ENCODE data around the gene GARNL3.
A peak's percentile ranks its signal among the peaks of the same experiment; 100 is the strongest.

GARNL3 gene

DNA sequence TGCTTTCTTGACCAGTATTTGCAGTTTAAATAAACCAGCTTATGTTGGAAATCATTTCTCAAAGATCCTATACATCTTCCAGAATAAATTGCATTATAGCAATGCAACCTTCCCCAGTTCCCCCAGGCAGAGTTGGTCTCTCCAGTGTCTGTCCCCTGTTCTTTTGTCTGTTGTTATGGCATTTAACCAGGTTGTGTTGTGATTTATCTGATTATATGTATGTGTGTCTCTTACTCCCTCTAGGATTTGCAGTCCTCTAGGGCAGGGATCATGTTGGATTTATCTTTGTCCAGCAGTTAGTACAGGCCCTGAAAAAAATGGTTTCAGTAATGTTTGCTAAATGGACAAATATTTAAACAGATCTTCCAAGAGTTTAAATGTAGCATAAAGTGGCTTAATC is 17.3 kb downstream of the GARNL3 start:
- H3K4me1 Mint-ChIP-seq, result no peaks in the 10 kb centered on the region
- H3K36me3 Mint-ChIP-seq, result no peaks in the 10 kb centered on the region
- no peak overlapping the region for H3K4me3 Mint-ChIP-seq
- H3K9me3 Mint-ChIP-seq, result no peaks in the 10 kb centered on the region
- ATAC-seq, result no peak
- no peak for DNase-seq (ENCODE audit: low spot score in 2 of 2)
- H3K27ac Mint-ChIP-seq, result no peak overlapping the region

- no peaks in the 10 kb centered on the region for H3K9me3 Mint-ChIP-seq
- no peaks in the 10 kb centered on the region for H3K4me1 Mint-ChIP-seq
- no peaks in the 10 kb centered on the region for H3K36me3 Mint-ChIP-seq
- H3K27ac Mint-ChIP-seq, result no peak overlapping the region
- no peak overlapping the region for H3K4me3 Mint-ChIP-seq
- ATAC-seq, result no peak
- DNase-seq (ENCODE audit: low spot score in 2 of 2), result no peak
Measured at GRCh38 chr9:127282611-127283010, 18.0 kb downstream of the GARNL3 start.

DNA sequence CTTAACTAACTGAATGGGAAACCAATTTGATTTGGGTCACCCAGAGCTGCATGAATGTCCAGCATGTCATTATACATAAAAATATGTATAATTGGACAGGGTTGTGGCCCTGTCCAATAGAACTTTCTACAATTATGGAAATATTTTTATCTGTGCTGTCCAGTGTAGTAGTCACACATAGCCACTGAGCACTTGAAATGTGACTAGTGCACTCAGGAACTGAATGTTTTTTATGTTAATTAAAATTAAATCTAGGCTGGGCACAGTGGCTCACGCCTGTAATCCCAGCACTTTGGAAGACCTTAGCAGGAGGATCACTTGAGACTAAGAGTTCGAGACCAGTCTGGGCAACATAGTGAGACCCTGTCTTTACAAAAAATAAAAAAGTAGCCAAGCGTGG is 18.6 kb downstream of the GARNL3 start:
- Mint-ChIP-seq H3K4me1 (no peaks in the 10 kb centered on the region), H3K36me3 (no peaks in the 10 kb centered on the region), H3K4me3 (no peak overlapping the region), H3K9me3 (no peaks in the 10 kb centered on the region), H3K27ac (no peak overlapping the region)
- DNase-seq (ENCODE audit: low spot score in 2 of 2) (no peak), ATAC-seq (no peak)

GRCh38 chr9:127283917-127284497 is 19.4 kb downstream of the GARNL3 start:
- Mint-ChIP-seq H3K4me3 (no peak overlapping the region), H3K27ac (no peak overlapping the region), H3K36me3 (no peaks in the 10 kb centered on the region), H3K9me3 (no peaks in the 10 kb centered on the region), H3K4me1 (no peaks in the 10 kb centered on the region)
- DNase-seq (ENCODE audit: low spot score in 2 of 2), result no peak
- peak; percentile 42 for ATAC-seq

- Mint-ChIP-seq H3K36me3 (no peaks in the 10 kb centered on the region), H3K9me3 (no peaks in the 10 kb centered on the region), H3K4me1 (no peaks in the 10 kb centered on the region), H3K27ac (no peak overlapping the region), H3K4me3 (no peak overlapping the region)
- ATAC-seq (no peak), DNase-seq (ENCODE audit: low spot score in 2 of 2) (no peak)
Measured at GRCh38 chr9:127285965-127286364, 21.4 kb downstream of the GARNL3 start.

GRCh38 chr9:127290561-127291065 is 26.0 kb downstream of the GARNL3 start:
- ATAC-seq (no peak), DNase-seq (ENCODE audit: low spot score in 2 of 2) (no peak)
- Mint-ChIP-seq H3K9me3 (no peaks in the 10 kb centered on the region), H3K36me3 (no peaks in the 10 kb centered on the region), H3K4me3 (no peak overlapping the region), H3K27ac (no peak overlapping the region), H3K4me1 (peaks cover 6% of the 10 kb centered on the region)

GRCh38 chr9:127291246-127291778 is 26.7 kb downstream of the GARNL3 start:
- H3K9me3 Mint-ChIP-seq, result no peaks in the 10 kb centered on the region

DNA sequence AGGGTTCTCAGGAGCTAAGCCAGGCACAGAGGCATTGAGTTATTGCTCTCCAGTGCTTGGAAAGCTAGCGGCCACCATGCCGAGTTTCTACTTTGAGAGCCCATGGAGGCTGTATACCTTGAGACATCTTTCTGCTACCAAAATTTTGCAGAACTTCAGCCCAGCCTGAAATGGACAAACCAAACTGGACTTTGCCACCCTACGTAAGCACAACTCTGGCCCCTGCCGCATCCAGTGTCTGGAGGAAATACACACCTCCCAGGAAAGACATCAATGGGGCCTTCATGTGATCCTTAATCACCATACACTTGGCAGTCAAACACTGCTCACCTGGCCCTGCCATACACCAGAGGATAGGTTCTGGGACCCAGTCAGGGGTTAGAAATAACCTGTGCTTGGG is 27.8 kb downstream of the GARNL3 start:
- H3K4me3 Mint-ChIP-seq, result no peak overlapping the region
- H3K4me1 Mint-ChIP-seq, result peaks cover 6% of the 10 kb centered on the region
- no peak overlapping the region for H3K27ac Mint-ChIP-seq
- no peaks in the 10 kb centered on the region for H3K9me3 Mint-ChIP-seq
- no peak for ATAC-seq
- H3K36me3 Mint-ChIP-seq, result no peaks in the 10 kb centered on the region
- peak in 1 of 2 donors; percentile 15 for DNase-seq (ENCODE audit: low spot score in 2 of 2)

More at GRCh38 chr9:127291246-127291778, 26.7 kb downstream of the GARNL3 start:
- H3K27ac Mint-ChIP-seq, result no peak overlapping the region
- DNase-seq (ENCODE audit: low spot score in 2 of 2) (no peak), ATAC-seq (no peak)
- no peaks in the 10 kb centered on the region for H3K36me3 Mint-ChIP-seq
- H3K4me3 Mint-ChIP-seq, result no peak overlapping the region
- peaks cover 6% of the 10 kb centered on the region for H3K4me1 Mint-ChIP-seq

DNA sequence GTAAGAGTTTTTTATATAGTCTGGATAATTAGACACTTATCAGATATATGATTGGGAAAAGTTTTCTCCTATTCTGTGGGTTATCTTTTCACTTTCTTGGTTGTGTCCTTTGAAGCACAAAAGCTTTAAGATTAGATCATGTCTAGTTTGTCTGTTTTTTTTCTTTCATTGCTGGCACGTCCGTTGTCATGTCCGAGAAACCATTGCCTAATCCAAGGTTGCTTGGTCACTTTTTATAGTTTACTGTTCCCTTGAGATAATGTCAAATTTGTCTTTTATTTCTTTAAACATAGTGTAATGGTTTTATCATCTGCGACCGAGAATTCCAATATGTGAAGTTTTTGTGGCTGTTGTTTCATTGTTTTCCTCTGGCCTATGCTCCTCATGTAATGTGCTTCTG is 28.8 kb downstream of the GARNL3 start:
- Mint-ChIP-seq H3K4me3 (no peak overlapping the region), H3K36me3 (no peaks in the 10 kb centered on the region), H3K9me3 (no peaks in the 10 kb centered on the region), H3K27ac (no peak overlapping the region), H3K4me1 (peaks cover 6% of the 10 kb centered on the region)
- DNase-seq (ENCODE audit: low spot score in 2 of 2) (no peak), ATAC-seq (no peak)

- ATAC-seq, result no peak
- H3K36me3 Mint-ChIP-seq, result no peaks in the 10 kb centered on the region
- H3K4me1 Mint-ChIP-seq, result peaks cover 6% of the 10 kb centered on the region
- no peak overlapping the region for H3K27ac Mint-ChIP-seq
- no peak overlapping the region for H3K4me3 Mint-ChIP-seq
- DNase-seq (ENCODE audit: low spot score in 2 of 2), result peak in 1 of 2 donors; percentile 39
- H3K9me3 Mint-ChIP-seq, result no peaks in the 10 kb centered on the region
Measured at GRCh38 chr9:127293767-127294166, 29.2 kb downstream of the GARNL3 start.

DNA sequence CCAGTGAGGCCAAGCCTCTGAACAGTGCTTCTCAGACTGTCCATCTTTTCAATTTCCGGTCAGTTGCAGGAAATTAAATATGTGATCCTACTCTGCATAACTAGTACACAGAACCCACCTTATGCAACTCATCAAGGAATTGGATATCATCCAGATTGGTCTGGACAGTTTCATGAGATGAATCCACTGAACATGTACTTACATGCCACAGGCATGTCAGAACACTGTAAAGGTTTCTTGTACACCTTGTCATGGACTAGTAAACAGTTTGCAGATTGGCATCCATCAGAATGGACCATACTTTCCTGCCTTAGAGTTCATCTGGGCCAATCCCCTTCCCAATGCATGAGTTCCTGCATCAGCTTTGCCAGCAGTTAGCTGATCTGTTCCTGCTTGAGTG is 30.4 kb downstream of the GARNL3 start:
- Mint-ChIP-seq H3K27ac (no peak overlapping the region), H3K4me1 (peaks cover 6% of the 10 kb centered on the region), H3K4me3 (no peak overlapping the region), H3K9me3 (no peaks in the 10 kb centered on the region), H3K36me3 (no peaks in the 10 kb centered on the region)
- ATAC-seq (no peak), DNase-seq (ENCODE audit: low spot score in 2 of 2) (peak in 1 of 2 donors; percentile 18)

- DNase-seq (ENCODE audit: low spot score in 2 of 2), result peak in 1 of 2 donors; percentile 13
- H3K27ac Mint-ChIP-seq, result no peak overlapping the region
- H3K4me3 Mint-ChIP-seq, result no peak overlapping the region
- H3K4me1 Mint-ChIP-seq, result no peaks in the 10 kb centered on the region
- no peak for ATAC-seq
- H3K9me3 Mint-ChIP-seq, result no peaks in the 10 kb centered on the region
- H3K36me3 Mint-ChIP-seq, result no peaks in the 10 kb centered on the region
Measured at GRCh38 chr9:127300886-127301447, 36.4 kb downstream of the GARNL3 start.

- Mint-ChIP-seq H3K27ac (no peak overlapping the region), H3K4me1 (no peaks in the 10 kb centered on the region), H3K4me3 (no peak overlapping the region), H3K36me3 (no peaks in the 10 kb centered on the region), H3K9me3 (no peaks in the 10 kb centered on the region)
- DNase-seq (ENCODE audit: low spot score in 2 of 2) (no peak), ATAC-seq (no peak)
Measured at GRCh38 chr9:127303830-127304229, 39.3 kb downstream of the GARNL3 start.

- H3K27ac Mint-ChIP-seq, result no peak overlapping the region
- ATAC-seq, result no peak
- peak in 1 of 2 donors; percentile 10 for DNase-seq (ENCODE audit: low spot score in 2 of 2)
- no peak overlapping the region for H3K4me3 Mint-ChIP-seq
- H3K36me3 Mint-ChIP-seq, result no peaks in the 10 kb centered on the region
- no peaks in the 10 kb centered on the region for H3K9me3 Mint-ChIP-seq
- H3K4me1 Mint-ChIP-seq, result no peaks in the 10 kb centered on the region
Measured at GRCh38 chr9:127305206-127305837, 40.7 kb downstream of the GARNL3 start.

DNA sequence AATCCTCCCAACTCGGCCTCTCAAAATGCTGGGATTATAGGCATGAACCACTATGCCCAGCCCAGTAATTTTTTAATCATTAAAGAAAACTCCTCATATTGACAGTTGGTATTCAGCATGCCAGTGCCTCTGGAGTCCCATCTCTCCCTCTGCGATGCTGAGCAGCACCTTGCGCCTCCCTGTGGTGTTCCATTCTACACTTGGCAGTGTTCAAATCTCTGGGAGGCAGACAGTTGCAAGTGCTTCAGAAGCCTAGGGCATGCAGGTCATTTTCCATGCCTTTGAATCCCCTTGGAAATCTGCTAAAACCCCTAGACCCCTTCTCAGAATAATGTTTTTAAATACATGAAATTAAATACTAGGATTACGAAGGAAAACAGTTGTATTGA is 41.3 kb downstream of the GARNL3 start:
- Mint-ChIP-seq H3K9me3 (no peaks in the 10 kb centered on the region), H3K4me1 (no peaks in the 10 kb centered on the region), H3K36me3 (no peaks in the 10 kb centered on the region), H3K4me3 (no peak overlapping the region), H3K27ac (no peak overlapping the region)
- no peak for ATAC-seq
- peak in 1 of 2 donors; percentile 34 for DNase-seq (ENCODE audit: low spot score in 2 of 2)

GRCh38 chr9:127307802-127308201 is 43.2 kb downstream of the GARNL3 start:
- Mint-ChIP-seq H3K27ac (no peak overlapping the region), H3K9me3 (no peaks in the 10 kb centered on the region), H3K4me1 (no peaks in the 10 kb centered on the region), H3K36me3 (no peaks in the 10 kb centered on the region), H3K4me3 (no peak overlapping the region)
- no peak for ATAC-seq
- no peak for DNase-seq (ENCODE audit: low spot score in 2 of 2)
